Measurements from ENCODE around the gene LRP1B. TPM values are rescaled to one million over a fixed set of nuclear protein-coding genes. Genes with fewer than 3 reads are reported as not detected.

LRP1B gene
- polyA plus RNA-seq, 1 donor, result 1.1 TPM

GRCh38 chr2:141438536-141438935, 692.3 kb downstream of the LRP1B start:
- no peak for DNase-seq

- DNase-seq, result no peak
These were observed 693.3 kb downstream of the LRP1B start for GRCh38 chr2:141437521-141437920.

DNA sequence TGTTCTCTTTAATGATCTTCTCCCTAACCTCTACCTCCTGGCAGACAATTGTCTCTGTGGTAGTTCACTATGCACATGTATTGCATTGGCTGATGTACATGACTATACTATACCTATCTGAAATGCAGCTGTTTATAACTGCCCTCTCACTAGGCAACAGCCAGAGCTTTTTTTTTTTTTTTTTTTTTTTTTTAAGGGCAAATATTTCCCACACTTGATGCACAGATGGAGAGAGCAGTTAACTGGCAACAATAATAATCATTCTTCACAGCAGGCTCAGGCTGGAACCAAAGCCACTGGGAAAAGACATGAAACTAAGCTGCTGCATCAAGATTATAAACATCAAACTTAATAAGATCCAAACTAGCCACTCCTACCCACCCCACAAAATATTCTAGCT, 707.7 kb downstream of the LRP1B start:
- no peak for DNase-seq

- DNase-seq, result no peak
These were observed 713.5 kb downstream of the LRP1B start for GRCh38 chr2:141417246-141417797.

DNA sequence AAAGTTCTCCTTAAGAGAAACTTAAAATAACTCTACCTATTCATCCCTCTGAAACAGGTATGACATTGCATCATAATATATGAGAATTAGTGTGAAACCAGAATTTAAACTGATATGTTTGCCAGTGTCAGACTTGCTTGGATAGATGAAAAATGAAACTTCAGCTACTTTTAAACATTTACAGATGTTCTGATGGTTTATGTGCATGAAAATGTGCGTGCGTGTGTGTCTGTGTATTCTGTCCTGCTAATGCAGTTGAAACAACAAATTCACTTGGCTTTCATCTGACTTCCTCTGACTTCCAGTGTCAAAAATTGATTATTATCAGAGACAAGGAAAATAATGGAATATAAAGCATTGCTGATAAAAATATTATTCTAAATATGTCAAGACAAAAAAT, 719.4 kb downstream of the LRP1B start:
- no peak for DNase-seq

- no peak for DNase-seq
These were observed 731.5 kb downstream of the LRP1B start for GRCh38 chr2:141399270-141399669.

DNA sequence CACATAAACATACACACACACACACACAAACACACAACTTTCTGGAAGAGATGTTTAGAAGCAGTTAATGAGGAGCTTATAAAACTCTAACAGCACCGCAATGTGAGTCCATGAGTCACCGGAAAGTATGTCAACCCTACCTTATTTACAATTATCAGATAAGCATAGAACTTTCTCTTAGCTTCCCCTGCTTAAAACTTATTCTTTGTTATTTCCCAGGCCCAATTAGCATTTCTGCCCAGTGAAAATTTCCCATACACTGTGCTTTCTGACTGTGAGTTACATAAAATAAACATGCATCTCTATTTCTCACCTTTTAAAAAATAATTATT, 737.6 kb downstream of the LRP1B start:
- DNase-seq, result no peak

GRCh38 chr2:141392517-141393213, 738.2 kb downstream of the LRP1B start:
- DNase-seq, result no peak

GRCh38 chr2:141386168-141386567, 744.6 kb downstream of the LRP1B start:
- no peak for DNase-seq

GRCh38 chr2:141384676-141385075, 746.1 kb downstream of the LRP1B start:
- DNase-seq, result no peak

DNA sequence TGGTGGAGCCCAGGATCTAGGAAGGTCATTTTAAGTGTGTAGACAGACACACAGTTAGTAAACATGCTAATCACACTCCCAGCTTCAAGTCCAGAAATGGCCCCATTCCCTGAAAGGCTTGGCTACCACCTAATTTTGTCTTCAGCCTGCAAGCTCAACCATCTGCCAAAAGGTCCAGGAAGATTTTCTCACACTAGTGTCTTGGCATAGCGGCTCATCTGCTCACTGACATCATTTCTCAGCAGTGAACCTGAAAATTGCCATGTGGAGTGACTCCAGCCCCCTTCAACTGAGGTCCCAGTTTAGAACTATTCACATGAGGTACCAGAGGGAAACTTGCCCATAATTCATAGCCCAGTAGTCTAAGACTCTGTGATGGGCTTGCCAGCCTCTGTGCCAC, 748.9 kb downstream of the LRP1B start:
- no peak for DNase-seq

DNA sequence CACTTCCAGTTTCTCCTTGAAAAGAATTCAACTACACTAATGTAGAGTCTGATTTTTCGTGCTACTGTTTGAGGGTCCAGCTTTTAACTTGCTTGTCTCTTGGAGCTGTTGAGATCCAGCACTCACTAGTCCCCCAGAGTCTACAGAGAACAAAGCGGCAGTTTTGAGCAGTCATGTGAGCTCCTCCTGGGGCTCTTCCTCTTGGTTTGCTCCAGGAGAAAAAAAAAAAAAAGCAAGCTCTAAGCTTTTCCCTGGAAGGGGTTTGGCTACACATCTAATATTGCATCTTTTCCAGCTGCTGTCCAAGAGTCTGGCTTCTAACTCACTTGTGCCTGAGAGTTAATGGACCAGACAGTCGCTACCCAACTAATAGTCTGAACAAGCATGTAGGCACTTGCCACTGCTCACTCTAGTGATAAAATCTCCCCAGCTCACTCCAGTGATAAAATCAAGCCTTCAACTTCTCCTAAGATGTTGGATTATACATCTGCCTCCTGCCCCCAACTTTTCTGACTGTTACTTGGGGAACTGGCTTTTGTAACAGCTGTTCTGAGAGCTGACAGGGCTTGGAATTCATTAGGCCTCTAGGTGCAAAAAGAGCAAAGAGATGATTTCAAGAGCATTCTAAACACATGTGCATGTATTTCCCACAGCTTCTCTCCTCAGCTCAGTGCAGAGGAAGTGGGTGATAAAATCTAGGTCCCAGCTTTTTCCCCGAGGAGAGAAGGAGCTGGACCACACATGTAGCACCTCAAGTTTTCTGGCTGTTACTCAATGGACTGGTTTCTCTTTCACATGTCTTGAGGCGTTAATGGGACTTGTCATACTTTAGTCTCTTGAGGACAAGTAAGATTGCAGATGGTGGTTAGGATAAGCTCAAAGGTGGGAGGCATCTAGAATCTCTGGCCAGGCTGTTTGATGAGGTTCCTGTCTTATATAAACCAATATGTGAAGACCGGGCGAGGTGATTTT, 750.5 kb downstream of the LRP1B start:
- no peak for DNase-seq

GRCh38 chr2:141364821-141365220, 766.0 kb downstream of the LRP1B start:
- DNase-seq, result no peak

- no peak for DNase-seq
These were observed 768.5 kb downstream of the LRP1B start for GRCh38 chr2:141362311-141362710.

DNA sequence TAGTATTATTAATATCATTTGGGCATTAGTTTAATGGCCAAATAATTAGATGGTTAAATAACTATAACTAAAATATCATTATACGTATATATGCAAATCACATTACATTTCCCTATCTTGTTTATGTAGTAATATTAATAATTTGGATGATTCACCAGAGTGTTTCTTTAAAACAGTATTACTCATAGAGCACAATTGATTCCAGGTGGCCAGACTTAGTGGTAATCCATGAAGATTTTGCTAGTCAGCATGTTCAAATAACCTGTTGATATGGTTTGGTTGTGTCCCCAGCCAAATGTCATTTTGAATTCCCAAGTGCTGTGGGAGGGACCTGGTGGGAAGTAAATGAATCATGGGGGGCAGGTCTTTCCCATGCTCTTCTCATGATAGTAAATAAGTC, 782.3 kb downstream of the LRP1B start:
- DNase-seq, result no peak

DNA sequence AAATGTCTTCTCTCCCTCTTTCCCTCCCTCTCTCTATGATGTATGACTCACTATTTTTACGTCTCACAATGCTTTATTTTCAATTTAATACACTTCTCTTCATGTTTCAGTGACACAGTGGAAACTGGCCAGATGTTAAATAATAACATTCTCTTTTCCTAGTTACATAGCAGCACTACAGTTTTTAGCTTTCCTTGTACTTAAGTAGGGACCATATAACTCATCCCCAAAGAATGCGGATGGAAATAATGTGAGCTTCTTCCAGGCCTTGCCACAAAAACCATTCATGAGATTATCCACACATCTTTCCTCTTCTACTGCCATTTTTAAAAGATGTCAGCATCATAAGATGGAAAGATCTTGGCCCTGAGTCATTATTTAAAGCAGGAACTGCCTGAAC, 789.4 kb downstream of the LRP1B start:
- DNase-seq, result no peak

GRCh38 chr2:141331127-141331526, 799.7 kb downstream of the LRP1B start:
- DNase-seq, result no peak

DNA sequence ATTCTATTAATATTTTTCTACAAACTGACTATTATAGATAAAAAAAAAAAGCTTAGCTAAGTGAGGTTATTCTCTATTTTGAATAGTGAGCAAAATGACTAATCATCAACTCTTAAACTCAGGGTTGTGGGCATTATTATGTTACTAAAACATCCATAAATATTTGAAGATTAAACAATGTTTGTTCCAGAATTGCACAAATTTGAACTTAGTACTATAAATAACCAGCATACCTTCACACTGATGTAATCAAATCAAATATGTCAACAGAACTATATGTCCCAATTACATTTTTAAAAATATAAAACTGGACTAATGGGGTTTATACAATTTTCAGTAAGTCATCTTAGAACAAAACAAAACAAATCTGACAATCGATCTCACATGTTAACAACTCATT, 800.9 kb downstream of the LRP1B start:
- DNase-seq, result no peak

- DNase-seq, result no peak
These were observed 807.2 kb downstream of the LRP1B start for GRCh38 chr2:141323571-141323970.

GRCh38 chr2:141317986-141318385, 812.8 kb downstream of the LRP1B start:
- DNase-seq, result no peak

GRCh38 chr2:141316606-141317005, 814.2 kb downstream of the LRP1B start:
- no peak for DNase-seq

- DNase-seq, result no peak
These were observed 814.7 kb downstream of the LRP1B start for GRCh38 chr2:141316103-141316502.

GRCh38 chr2:141313972-141314371, 816.8 kb downstream of the LRP1B start:
- DNase-seq, result no peak
